ENCODE measurements around the gene CWC15.

CWC15 gene

GRCh38 chr11:94912806-94913205, 60.5 kb downstream of the CWC15 start:
- DNase-seq, result no peak

All from stimulated activated CD8-positive, alpha-beta memory T cell treated with anti-CD3 and anti-CD28 coated beads, Interleukin-4, amount 100 ng/mL, for 48 hours (primary cell).